HCT116 (cell line): Measurements from ENCODE around the gene UBN1. TPM values are rescaled to one million over a fixed set of nuclear protein-coding genes. Genes with fewer than 3 reads are reported as not detected.

Experiments
- ATAC-seq: fragments of 200-7000 bp; cut with Tn5 transposase; 2 replicates; pipeline ENCODE4 v1.9.1; 2020; ENCODE audit warnings: mild to moderate bottlenecking, moderate library complexity
- BruUV-seq: library from RNA; stranded (reverse); fragments of 400-500 nt; replicated peaks from 2 replicates; lab custom pipeline; 2021; lab: Mats Ljungman, UMichigan
- CTCF ChIA-PET: fragments of 300-600 bp; sonication (Branson Sonifier 250); formaldehyde crosslinking; loops from one replicate; lab custom pipeline; 2021; ENCODE audit warnings: antibody characterized with exemption; lab: Charles Lee
- POLR2A ChIA-PET: fragments of 300-600, 350-600 bp; sonication (Branson Sonifier 250); formaldehyde crosslinking; loops from one replicate; lab custom pipeline; 2021; ENCODE audit warnings: antibody characterized with exemption; lab: Charles Lee
- RAD21 ChIA-PET, 2 experiments: fragments of 300-600 bp; sonication (Branson Sonifier 250); formaldehyde crosslinking; loops; one replicate each; lab custom pipeline; 2023; ENCODE audit warnings: low total read pairs in 2 of 2; ENCODE audit not compliant: uncharacterized antibody in 2 of 2, unreplicated experiment in 2 of 2, low non-redundant PET in 1 of 2; lab: Charles Lee
- DNase-seq: peaks from one replicate; pipeline ENCODE4 v3.0.0-alpha.2; 2010; ENCODE audit warnings: low read depth, low spot score
- H2AFZ ChIP-seq: fragments of 200-600 bp; shearing (Covaris generic), sonication (generic); 2 replicates; pipeline ENCODE4 v1.6.1; 2017; ENCODE audit warnings: low read depth, mixed run types, mixed read lengths, antibody characterized with exemption, low read length; ENCODE audit not compliant: poor library complexity, severe bottlenecking
- H3K27ac ChIP-seq: 2 replicates; pipeline ENCODE4 v1.5.1; 2012; ENCODE audit warnings: low read depth, low read length
- H3K27me3 ChIP-seq: fragments of 200-600 bp; sonication (generic); 2 replicates; pipeline ENCODE4 v1.6.1; 2016; ENCODE audit warnings: mixed run types, low read length, mixed read lengths; ENCODE audit not compliant: insufficient read depth
- H3K36me3 ChIP-seq, 2 experiments: fragments of 200-500 bp in 1 of 2; fragments of 200-600 bp in 1 of 2; sonication (Bioruptor generic) in 1 of 2; sonication (generic) in 1 of 2; 2 replicates each; pipeline versions ENCODE4 v1.5.1 to v1.6.1; 2014 to 2016; ENCODE audit warnings: low read length in 2 of 2, inconsistent platforms in 1 of 2, mixed read lengths in 1 of 2, mixed run types in 1 of 2; ENCODE audit not compliant: insufficient read depth in 2 of 2, control insufficient read depth in 1 of 2
- H3K4me1 ChIP-seq, 2 experiments: fragments of 200-600 bp in 1 of 2; sonication (generic) in 1 of 2; 2 replicates each; pipeline versions ENCODE4 v1.5.1 to v1.6.1; 2012 to 2017; ENCODE audit warnings: low read length in 2 of 2, inconsistent platforms in 1 of 2, mild to moderate bottlenecking in 1 of 2, mixed read lengths in 1 of 2, mixed run types in 1 of 2, moderate library complexity in 1 of 2; ENCODE audit not compliant: insufficient read depth in 2 of 2, control insufficient read depth in 1 of 2
- H3K4me2 ChIP-seq: fragments of 200-600 bp; sonication (generic); 2 replicates; pipeline ENCODE4 v1.6.1; 2017; ENCODE audit warnings: mixed run types, low read length, mixed read lengths
- H3K4me3 ChIP-seq, 2 experiments: fragments of 200-600 bp in 1 of 2; sonication (generic) in 1 of 2; replicated peaks in 1 of 2; 2 replicates each; pipeline ENCODE4 v1.5.1; 2011 to 2016; ENCODE audit warnings: low read length in 2 of 2, control low read depth in 1 of 2, low read depth in 1 of 2, mild to moderate bottlenecking in 1 of 2, mixed read lengths in 1 of 2, mixed run types in 1 of 2
- H3K79me2 ChIP-seq: fragments of 200-600 bp; sonication (generic); 2 replicates; pipeline ENCODE4 v1.6.1; 2017; ENCODE audit warnings: mild to moderate bottlenecking, mixed run types, low read length, moderate library complexity, mixed read lengths; ENCODE audit not compliant: insufficient read depth
- H3K9ac ChIP-seq: fragments of 200-600 bp; sonication (generic); 2 replicates; pipeline ENCODE4 v1.6.1; 2016; ENCODE audit warnings: low read length, mixed read lengths
- H3K9me2 ChIP-seq: fragments of 200-600 bp; sonication (generic), shearing (Covaris generic); 2 replicates; pipeline ENCODE4 v1.6.1; 2017; ENCODE audit warnings: mixed run types, mild to moderate bottlenecking, moderate library complexity; ENCODE audit not compliant: insufficient read depth
- H3K9me3 ChIP-seq, 2 experiments: fragments of 200-500 bp in 1 of 2; fragments of 200-600 bp in 1 of 2; sonication (Bioruptor generic) in 1 of 2; sonication (generic) in 1 of 2; 2 replicates each; pipeline ENCODE4 v1.6.1; 2014 to 2017; ENCODE audit warnings: low read length in 2 of 2, mixed read lengths in 2 of 2, inconsistent platforms in 1 of 2, low read depth in 1 of 2, mild to moderate bottlenecking in 1 of 2, mixed run types in 1 of 2, moderate library complexity in 1 of 2; ENCODE audit not compliant: control insufficient read depth in 1 of 2, insufficient read depth in 1 of 2
- H4K20me1 ChIP-seq: fragments of 200-600 bp; sonication (generic), shearing (Covaris generic); 2 replicates; pipeline ENCODE4 v1.6.1; 2017; ENCODE audit warnings: mixed run types, mild to moderate bottlenecking, moderate library complexity; ENCODE audit not compliant: insufficient read depth
- ATF3 ChIP-seq: IDR thresholded peaks from 2 replicates; pipeline ENCODE4 v1.6.1; 2012
- CEBPB ChIP-seq: IDR thresholded peaks from 2 replicates; pipeline ENCODE4 v1.6.1; 2012; ENCODE audit warnings: low read depth
- CTCF ChIP-seq, 3 experiments: fragments of 200-600 bp in 1 of 3; sonication (generic) in 1 of 3; IDR thresholded peaks in 2 of 3; conservative IDR thresholded peaks in 1 of 3; 2 replicates each; pipeline ENCODE4 v1.5.1; 2012 to 2017; ENCODE audit warnings: low read depth in 2 of 3, low read length in 2 of 3, antibody characterized with exemption in 1 of 3, borderline replicate concordance in 1 of 3, control low read depth in 1 of 3, mild to moderate bottlenecking in 1 of 3, mixed read lengths in 1 of 3, mixed run types in 1 of 3, moderate library complexity in 1 of 3; ENCODE audit not compliant: insufficient read depth in 1 of 3
- EGR1 ChIP-seq: IDR thresholded peaks from 2 replicates; pipeline ENCODE4 v1.6.1; 2012; ENCODE audit warnings: low read depth
- ELF1 ChIP-seq: IDR thresholded peaks from 2 replicates; pipeline ENCODE4 v1.6.1; 2012; ENCODE audit warnings: low read depth, borderline replicate concordance
- MAX ChIP-seq: IDR thresholded peaks from 2 replicates; pipeline ENCODE4 v1.6.1; 2012
- REST ChIP-seq: IDR thresholded peaks from 2 replicates; pipeline ENCODE4 v1.6.1; 2012; ENCODE audit warnings: low read depth
- ZBTB33 ChIP-seq: IDR thresholded peaks from 2 replicates; pipeline ENCODE4 v1.6.1; 2011; ENCODE audit warnings: mild to moderate bottlenecking, low read length, moderate library complexity; ENCODE audit not compliant: insufficient replicate concordance; ENCODE audit errors: extremely low read depth
- ZFX ChIP-seq: fragments of 450-650 bp; IDR thresholded peaks from 2 replicates; pipeline ENCODE4 v1.6.1; 2017
- ZNF274 ChIP-seq: fragments of 200-500 bp; sonication (Bioruptor generic); IDR thresholded peaks from 2 replicates; pipeline ENCODE4 v1.6.1; 2014; ENCODE audit warnings: mild to moderate bottlenecking, low read depth, low read length, inconsistent platforms
- intact Hi-C: fragments of 100-400 bp; cut with micrococcal nuclease; formaldehyde crosslinking; loops from 2 replicates; pipeline ENCODE4 v1.10.0; 2022
- total RNA-seq: library from RNA; stranded (reverse); gene quantifications from one replicate; pipeline ENCODE4 v1.2.1, GENCODE V29; 2021; ENCODE audit not compliant: unreplicated experiment

UBN1 gene
- total RNA-seq, 1 experiment from 2014 or later = 31.9 TPM

- no peak overlapping the region for H3K9ac ChIP-seq
- no peak for ATAC-seq
- POLR2A ChIA-PET = no interaction called here
- H3K79me2 ChIP-seq = no peaks in the 10 kb centered on the region
- intact Hi-C loops = no loop called here
- no peaks in the 10 kb centered on the region for H4K20me1 ChIP-seq
- H3K36me3 ChIP-seq = no peaks in the 10 kb centered on the region
- TF ChIP-seq ZNF274 = no peak
- peaks cover 23 to 40% of the 10 kb centered on the region in 2 experiments for H3K4me1 ChIP-seq
- H3K27ac ChIP-seq = no peak overlapping the region
- H3K4me3 ChIP-seq = no peak overlapping the region
- CTCF ChIA-PET = no interaction called here
- no peaks in the 10 kb centered on the region for H3K27me3 ChIP-seq
- H3K4me2 ChIP-seq = no peak overlapping the region
- RAD21 ChIA-PET = no interaction called here
- H2AFZ ChIP-seq = no peak overlapping the region
- DNase-seq = no peak
- no peaks in the 10 kb centered on the region for H3K9me2 ChIP-seq
- BruUV-seq = no TSS peak
- H3K9me3 ChIP-seq = no peaks in the 10 kb centered on the region
Measured at GRCh38 chr16:4911970-4912386, 64.7 kb downstream of the UBN1 start.

- no peaks in the 10 kb centered on the region for H3K9me3 ChIP-seq
- peaks cover 36 to 52% of the 10 kb centered on the region in 2 experiments for H3K4me1 ChIP-seq
- CTCF ChIA-PET = no interaction called here
- H3K4me3 ChIP-seq = no peak overlapping the region
- no TSS peak for BruUV-seq
- no peaks in the 10 kb centered on the region for H3K79me2 ChIP-seq
- H2AFZ ChIP-seq = no peak overlapping the region
- H3K36me3 ChIP-seq = no peaks in the 10 kb centered on the region
- no peaks in the 10 kb centered on the region for H3K27me3 ChIP-seq
- RAD21 ChIA-PET = interaction anchor here in 1 of 2 experiments (0.5 kb wide), 1 partner anchor 70 kb away, joined by 3 read pairs; no protein-coding TSS in a partner anchor
- ATAC-seq = no peak
- intact Hi-C loops = no loop called here
- DNase-seq = no peak
- no peak overlapping the region for H3K9ac ChIP-seq
- H3K27ac ChIP-seq = no peak overlapping the region
- no peaks in the 10 kb centered on the region for H3K9me2 ChIP-seq
- H4K20me1 ChIP-seq = no peaks in the 10 kb centered on the region
- H3K4me2 ChIP-seq = no peak overlapping the region
- POLR2A ChIA-PET = no interaction called here
- no peak for TF ChIP-seq ZBTB33
- no peak for TF ChIP-seq MAX
- TF ChIP-seq CTCF (IDR thresholded peaks at IDR 0.05 in 2 of 3, conservative IDR thresholded peaks at IDR 0.05 in 1 of 3; ENCODE audit: borderline replicate concordance in 1 of 3, insufficient read depth in 1 of 3, low read depth in 2 of 3, low read length in 2 of 3) = no peak
- no peak for TF ChIP-seq ATF3
- no peak for TF ChIP-seq CEBPB
- no peak for TF ChIP-seq EGR1
- TF ChIP-seq ZNF274 = no peak
- no peak for TF ChIP-seq REST
- TF ChIP-seq ZFX = no peak
- no peak for TF ChIP-seq ELF1
Measured at GRCh38 chr16:4913130-4913773, 66.0 kb downstream of the UBN1 start.
